Stomach (tissue), 9 donors: Measurements from ENCODE around the gene BTBD9. TPM values are rescaled to one million over a fixed set of nuclear protein-coding genes. Genes with fewer than 3 reads are reported as not detected.

Source experiments
- DNase-seq, 2 donors: peaks; one replicate each; pipeline versions ENCODE4 v3.0.0 to v3.0.0-alpha.2; 2013 to 2019
- H3K27ac ChIP-seq, 5 donors: fragments of 200-600 bp in 4 of 5; sonication (generic) in 4 of 5; one replicate each; pipeline ENCODE4 v1.5.1; 2013 to 2019; ENCODE audit warnings: mild to moderate bottlenecking in 1 of 5, moderate library complexity in 1 of 5
- H3K27me3 ChIP-seq, 3 donors: fragments of 200-600 bp; sonication (generic); one replicate each; pipeline ENCODE4 v1.5.1; 2017 to 2019; ENCODE audit warnings: mixed run types in 1 of 3
- H3K36me3 ChIP-seq, 4 donors: fragments of 200-600 bp; sonication (generic); 1 replicate in 3 of 4; 2 replicates in 1 of 4; pipeline ENCODE4 v1.5.1; 2016 to 2019
- H3K4me1 ChIP-seq, 4 donors: fragments of 200-600 bp; sonication (generic); one replicate each; pipeline ENCODE4 v1.5.1; 2016 to 2019
- H3K4me3 ChIP-seq, 4 donors: fragments of 200-600 bp; sonication (generic) in 3 of 4; one replicate each; pipeline ENCODE4 v1.5.1; 2016 to 2019; ENCODE audit warnings: mild to moderate bottlenecking in 1 of 4
- H3K9me3 ChIP-seq, 4 donors: fragments of 200-600 bp; sonication (generic); one replicate each; pipeline ENCODE4 v1.5.1; 2016 to 2019
- EP300 ChIP-seq: sonication (generic); formaldehyde crosslinking; IDR thresholded peaks from one replicate; pipeline ENCODE4 v1.6.1; 2017; ENCODE audit warnings: antibody characterized with exemption
- POLR2A ChIP-seq, 4 donors: fragments of 450-650 bp; IDR thresholded peaks; one replicate each; pipeline ENCODE4 v1.6.1; 2016; ENCODE audit warnings: antibody characterized with exemption in 4 of 4, control low read depth in 2 of 4, mild to moderate bottlenecking in 1 of 4, moderate library complexity in 1 of 4
- POLR2AphosphoS5 ChIP-seq, 3 donors: sonication (generic); formaldehyde crosslinking; IDR thresholded peaks; one replicate each; pipeline ENCODE4 v1.6.1; 2016; ENCODE audit warnings: antibody characterized with exemption in 3 of 3
- WGBS, 5 donors: extraction: QIAGEN DNeasy Blood & Tissue Kit in 3 of 5; methylation state at CpG; one replicate each; pipeline versions ENCODE4 v1.1.5 to v1.1.7; 2013 to 2018; 5-methylcytosine and 5-hydroxymethylcytosine counted together
- intact Hi-C: fragments of 100-400 bp; cut with DNase I; formaldehyde crosslinking; loops from one replicate; pipeline ENCODE4 v1.15.1; 2023; ENCODE audit warnings: low total_unique reads
- polyA plus RNA-seq, 3 donors: library from polyadenylated mRNA; stranded (reverse); fragments of 200-250 nt; gene quantifications; one replicate each; pipeline ENCODE4 v1.2.3, GENCODE V29; 2013
- total RNA-seq, 5 donors: library from RNA; depleted of rRNA; stranded (reverse); fragments of >200 nt; gene quantifications; one replicate each; pipeline versions ENCODE4 v1.1.0 to v1.2.3, GENCODE V29; 2014 to 2016
- TF ChIP-seq, protein P1 (sequence below), 7 experiments: fragments of 450-650 bp in 4 of 7; fragments of 200-600 bp in 3 of 7; sonication (generic) in 3 of 7; IDR thresholded peaks; one replicate each; pipeline ENCODE4 v1.5.1; 2016 to 2019; ENCODE audit warnings: antibody characterized with exemption in 7 of 7, control low read depth in 2 of 7, mild to moderate bottlenecking in 1 of 7
- donor health status: healthy with polysubstance abuse.
- donor health status: Bipolar disorder and iron deficiency.
- donor health status: healthy.

Gene BTBD9
- total and polyA plus RNA-seq, 8 donors, result 1.4 to 90.2 (median 6.8) TPM

DNA sequence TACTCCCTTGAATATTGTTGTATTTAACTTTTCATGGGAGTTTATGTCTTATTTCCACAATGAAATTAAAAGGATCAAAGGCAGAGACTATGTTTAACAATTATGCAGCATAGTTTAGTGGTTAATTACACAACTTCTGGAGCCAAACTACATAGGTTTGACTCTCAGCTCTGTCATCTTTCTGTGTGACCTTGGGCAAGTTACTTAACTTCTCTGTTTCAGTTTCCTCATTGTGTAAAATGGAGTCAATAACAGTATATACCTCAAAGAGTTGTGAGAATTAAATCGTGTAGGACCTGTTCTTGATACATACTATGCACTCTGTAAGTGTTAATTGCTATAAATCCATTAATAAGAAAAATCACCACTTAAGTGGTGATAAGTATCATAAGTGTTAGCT, 48.3 kb downstream of the BTBD9 start:
- intact Hi-C loops, result no loop called here
- no peak for DNase-seq
- Histone ChIP-seq H3K36me3 (peaks cover 4 to 56% (median 48%) of the 10 kb centered on the region in 4 donors), H3K4me3 (no peak overlapping the region), H3K27ac (no peak overlapping the region), H3K9me3 (no peaks in the 10 kb centered on the region), H3K4me1 (no peaks in the 10 kb centered on the region), H3K27me3 (no peaks in the 10 kb centered on the region)
- 92 to 98% (median 94%) methylated on average over 1 of the region's 1 CpG for WGBS, 5 donors
- no peak for TF ChIP-seq EP300
- TF ChIP-seq POLR2A (IDR thresholded peaks at IDR 0.05), result no peak
- TF ChIP-seq, protein P1, sequence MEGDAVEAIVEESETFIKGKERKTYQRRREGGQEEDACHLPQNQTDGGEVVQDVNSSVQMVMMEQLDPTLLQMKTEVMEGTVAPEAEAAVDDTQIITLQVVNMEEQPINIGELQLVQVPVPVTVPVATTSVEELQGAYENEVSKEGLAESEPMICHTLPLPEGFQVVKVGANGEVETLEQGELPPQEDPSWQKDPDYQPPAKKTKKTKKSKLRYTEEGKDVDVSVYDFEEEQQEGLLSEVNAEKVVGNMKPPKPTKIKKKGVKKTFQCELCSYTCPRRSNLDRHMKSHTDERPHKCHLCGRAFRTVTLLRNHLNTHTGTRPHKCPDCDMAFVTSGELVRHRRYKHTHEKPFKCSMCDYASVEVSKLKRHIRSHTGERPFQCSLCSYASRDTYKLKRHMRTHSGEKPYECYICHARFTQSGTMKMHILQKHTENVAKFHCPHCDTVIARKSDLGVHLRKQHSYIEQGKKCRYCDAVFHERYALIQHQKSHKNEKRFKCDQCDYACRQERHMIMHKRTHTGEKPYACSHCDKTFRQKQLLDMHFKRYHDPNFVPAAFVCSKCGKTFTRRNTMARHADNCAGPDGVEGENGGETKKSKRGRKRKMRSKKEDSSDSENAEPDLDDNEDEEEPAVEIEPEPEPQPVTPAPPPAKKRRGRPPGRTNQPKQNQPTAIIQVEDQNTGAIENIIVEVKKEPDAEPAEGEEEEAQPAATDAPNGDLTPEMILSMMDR (IDR thresholded peaks at IDR 0.05), result no peak
- no peak for TF ChIP-seq POLR2AphosphoS5 (IDR thresholded peaks at IDR 0.05)

DNA sequence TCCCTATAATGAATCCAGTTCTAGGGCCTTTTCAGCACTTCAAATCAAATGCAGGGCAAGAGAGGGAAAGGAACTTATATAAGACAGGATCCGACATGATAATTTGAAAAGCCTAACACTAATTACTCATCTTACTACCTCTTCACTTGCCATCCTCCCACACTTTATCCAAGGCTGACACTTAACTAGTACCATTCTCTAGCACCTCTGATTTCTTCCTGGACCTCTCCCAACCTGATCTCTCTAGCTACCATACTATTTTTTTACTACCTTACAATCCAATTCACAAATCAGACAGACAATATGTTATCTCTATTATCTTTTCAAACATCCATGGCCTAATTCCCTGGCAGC, 50.4 kb downstream of the BTBD9 start:
- Histone ChIP-seq H3K36me3 (peaks cover 4 to 53% (median 47%) of the 10 kb centered on the region in 4 donors), H3K4me3 (no peak overlapping the region), H3K27ac (no peak overlapping the region), H3K9me3 (no peaks in the 10 kb centered on the region), H3K4me1 (no peaks in the 10 kb centered on the region), H3K27me3 (no peaks in the 10 kb centered on the region)
- TF ChIP-seq EP300, result no peak
- TF ChIP-seq, protein P1 (IDR thresholded peaks at IDR 0.05), result no peak
- no peak for TF ChIP-seq POLR2A (IDR thresholded peaks at IDR 0.05)
- TF ChIP-seq POLR2AphosphoS5 (IDR thresholded peaks at IDR 0.05), result no peak
- DNase-seq, result no peak
- WGBS, 5 donors, result 94 to 100% (median 97%) methylated on average over 1 of the region's 1 CpG
- intact Hi-C loops, result no loop called here

DNA sequence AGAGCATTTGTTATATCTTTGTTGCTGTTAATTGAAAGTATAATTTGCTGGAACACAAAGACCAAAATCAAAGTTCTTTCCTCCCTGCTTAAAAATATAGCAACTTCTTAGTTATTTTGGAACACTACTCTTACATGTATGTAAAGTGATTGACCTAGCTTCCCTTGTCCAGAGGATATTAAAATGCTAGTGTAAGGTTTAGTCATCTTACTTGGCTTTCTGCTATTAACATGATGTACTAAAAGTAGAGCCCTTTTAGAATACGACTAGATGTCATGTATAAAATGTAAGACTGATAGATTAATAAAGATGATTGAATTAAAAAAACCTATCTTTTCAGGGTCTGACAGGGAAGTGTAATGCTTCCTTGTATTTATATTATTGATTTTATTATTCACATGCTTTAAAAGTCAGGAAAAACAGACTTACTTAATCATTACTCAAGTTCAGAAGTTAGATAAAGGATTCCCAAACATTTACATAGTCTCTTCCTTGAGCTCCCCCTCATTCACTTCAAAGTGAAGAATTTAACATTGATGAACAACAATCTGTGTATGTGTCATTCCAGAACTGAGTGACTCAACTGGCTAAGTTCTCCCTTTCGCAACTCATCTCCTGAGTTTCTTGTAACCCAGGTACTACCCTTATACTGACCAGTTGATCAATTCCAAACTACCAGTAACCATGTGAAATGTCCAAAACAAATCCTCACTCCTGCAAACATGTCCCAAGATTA, 50.9 kb downstream of the BTBD9 start:
- 91 to 95% (median 94%) methylated on average over 2 of the region's 2 CpGs for WGBS, 5 donors

DNA sequence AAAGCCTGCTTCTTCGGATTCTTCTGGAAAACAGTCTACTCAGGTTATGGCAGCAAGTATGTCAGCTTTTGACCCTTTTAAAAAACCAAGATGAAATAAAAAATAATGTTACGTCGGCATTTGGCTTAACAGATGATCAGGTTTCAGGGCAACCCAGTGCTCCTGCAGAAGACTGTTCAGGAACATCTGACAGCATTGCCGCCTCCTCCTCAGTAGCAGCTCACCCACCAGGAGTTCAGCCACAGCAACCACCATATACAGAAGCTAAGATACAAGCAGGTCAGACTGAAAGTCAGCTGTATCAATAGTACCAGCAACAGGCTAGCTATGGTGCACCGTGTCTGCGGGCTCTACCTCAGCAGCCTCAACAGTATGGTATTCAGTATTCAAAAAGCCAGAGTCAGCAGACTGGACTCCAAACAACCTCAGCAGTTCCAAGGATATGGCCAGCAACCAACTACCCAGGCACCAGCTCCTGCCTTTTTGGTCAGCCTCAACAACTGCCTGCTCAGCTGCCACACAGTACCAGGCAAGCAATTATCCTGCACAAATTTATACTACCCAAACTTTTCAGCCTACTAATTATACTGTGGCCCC, 51.9 kb downstream of the BTBD9 start:
- peaks cover 4 to 42% (median 35%) of the 10 kb centered on the region in 4 donors for H3K36me3 ChIP-seq
- H3K27ac ChIP-seq, result no peak overlapping the region
- WGBS, 5 donors, result 97 to 100% (median 98%) methylated on average over 6 of the region's 6 CpGs
- H3K4me1 ChIP-seq, result no peaks in the 10 kb centered on the region
- DNase-seq, result no peak
- TF ChIP-seq POLR2A (IDR thresholded peaks at IDR 0.05) (no peak), POLR2AphosphoS5 (IDR thresholded peaks at IDR 0.05) (no peak), EP300 (no peak)
- TF ChIP-seq, protein P1 (IDR thresholded peaks at IDR 0.05), result no peak
- H3K27me3 ChIP-seq, result no peaks in the 10 kb centered on the region
- intact Hi-C loops, result no loop called here
- no peaks in the 10 kb centered on the region for H3K9me3 ChIP-seq
- no peak overlapping the region for H3K4me3 ChIP-seq

More for the DNA sequence above, 50.9 kb downstream of the BTBD9 start:
- Histone ChIP-seq H3K9me3 (no peaks in the 10 kb centered on the region), H3K4me1 (no peaks in the 10 kb centered on the region), H3K36me3 (peaks cover 4 to 49% (median 42%) of the 10 kb centered on the region in 4 donors), H3K27me3 (no peaks in the 10 kb centered on the region), H3K4me3 (no peak overlapping the region), H3K27ac (no peak overlapping the region)
- TF ChIP-seq POLR2AphosphoS5 (IDR thresholded peaks at IDR 0.05) (no peak), POLR2A (IDR thresholded peaks at IDR 0.05) (no peak), EP300 (no peak)
- TF ChIP-seq, protein P1 (IDR thresholded peaks at IDR 0.05), result no peak
- intact Hi-C loops, result no loop called here
- DNase-seq, result no peak
